ENCODE measurements around the gene CCDC87. TPM values are rescaled to one million over a fixed set of nuclear protein-coding genes. Genes with fewer than 3 reads are reported as not detected.

CCDC87 gene
- total RNA-seq, 1 experiment from 2014 or later: 2.0 TPM

- H3K4me1 ChIP-seq (ENCODE audit: control insufficient read depth, insufficient read depth, low read length): peaks cover 9% of the 10 kb centered on the region
- no peak overlapping the region for H3K27ac ChIP-seq (ENCODE audit: low read length)
- no peaks in the 10 kb centered on the region for H3K27me3 ChIP-seq (ENCODE audit: control insufficient read depth, insufficient read depth, low read length)
- ATAC-seq (no peak), DNase-seq (ENCODE audit: low read depth, low spot score) (no peak)
- H3K9me3 ChIP-seq (ENCODE audit: control insufficient read depth, insufficient read depth, low read depth, low read length): no peaks in the 10 kb centered on the region
- ChIA-PET CTCF (no interaction called here), POLR2A (no interaction called here)
- in situ Hi-C loops (cut with HindIII; ENCODE audit: low pct_unique_long_range_greater_than_20kb, low sequenced_read_pairs) (no loop called here), intact Hi-C loops (cut with micrococcal nuclease; ENCODE audit: unreplicated experiment) (no loop called here)
- H3K4me3 ChIP-seq (ENCODE audit: low read depth in 2 of 2, low read length in 2 of 2): no peak overlapping the region
- TF ChIP-seq, protein P1, sequence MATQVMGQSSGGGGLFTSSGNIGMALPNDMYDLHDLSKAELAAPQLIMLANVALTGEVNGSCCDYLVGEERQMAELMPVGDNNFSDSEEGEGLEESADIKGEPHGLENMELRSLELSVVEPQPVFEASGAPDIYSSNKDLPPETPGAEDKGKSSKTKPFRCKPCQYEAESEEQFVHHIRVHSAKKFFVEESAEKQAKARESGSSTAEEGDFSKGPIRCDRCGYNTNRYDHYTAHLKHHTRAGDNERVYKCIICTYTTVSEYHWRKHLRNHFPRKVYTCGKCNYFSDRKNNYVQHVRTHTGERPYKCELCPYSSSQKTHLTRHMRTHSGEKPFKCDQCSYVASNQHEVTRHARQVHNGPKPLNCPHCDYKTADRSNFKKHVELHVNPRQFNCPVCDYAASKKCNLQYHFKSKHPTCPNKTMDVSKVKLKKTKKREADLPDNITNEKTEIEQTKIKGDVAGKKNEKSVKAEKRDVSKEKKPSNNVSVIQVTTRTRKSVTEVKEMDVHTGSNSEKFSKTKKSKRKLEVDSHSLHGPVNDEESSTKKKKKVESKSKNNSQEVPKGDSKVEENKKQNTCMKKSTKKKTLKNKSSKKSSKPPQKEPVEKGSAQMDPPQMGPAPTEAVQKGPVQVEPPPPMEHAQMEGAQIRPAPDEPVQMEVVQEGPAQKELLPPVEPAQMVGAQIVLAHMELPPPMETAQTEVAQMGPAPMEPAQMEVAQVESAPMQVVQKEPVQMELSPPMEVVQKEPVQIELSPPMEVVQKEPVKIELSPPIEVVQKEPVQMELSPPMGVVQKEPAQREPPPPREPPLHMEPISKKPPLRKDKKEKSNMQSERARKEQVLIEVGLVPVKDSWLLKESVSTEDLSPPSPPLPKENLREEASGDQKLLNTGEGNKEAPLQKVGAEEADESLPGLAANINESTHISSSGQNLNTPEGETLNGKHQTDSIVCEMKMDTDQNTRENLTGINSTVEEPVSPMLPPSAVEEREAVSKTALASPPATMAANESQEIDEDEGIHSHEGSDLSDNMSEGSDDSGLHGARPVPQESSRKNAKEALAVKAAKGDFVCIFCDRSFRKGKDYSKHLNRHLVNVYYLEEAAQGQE (IDR thresholded peaks at IDR 0.05; ENCODE audit: insufficient read depth in 1 of 2, low read depth in 2 of 2, low read length in 1 of 2): no peak
- TF ChIP-seq SIN3A (IDR thresholded peaks at IDR 0.05; ENCODE audit: borderline replicate concordance, insufficient read depth, low read depth, low read length): no peak
- no peak for TF ChIP-seq POLR2AphosphoS5 (IDR thresholded peaks at IDR 0.05; ENCODE audit: low read depth, low read length)
- TF ChIP-seq CTCF (IDR thresholded peaks at IDR 0.05): no peak
- TF ChIP-seq TCF7L2 (IDR thresholded peaks at IDR 0.05; ENCODE audit: low read depth, low read length): no peak
- no TSS peak for BruUV-seq (replicated peaks)
- no peaks in the 10 kb centered on the region for H3K36me3 ChIP-seq (ENCODE audit: control insufficient read depth, insufficient read depth, low read length)
Measured at GRCh38 chr11:66550887-66551286, 42.0 kb downstream of the CCDC87 start.

DNA sequence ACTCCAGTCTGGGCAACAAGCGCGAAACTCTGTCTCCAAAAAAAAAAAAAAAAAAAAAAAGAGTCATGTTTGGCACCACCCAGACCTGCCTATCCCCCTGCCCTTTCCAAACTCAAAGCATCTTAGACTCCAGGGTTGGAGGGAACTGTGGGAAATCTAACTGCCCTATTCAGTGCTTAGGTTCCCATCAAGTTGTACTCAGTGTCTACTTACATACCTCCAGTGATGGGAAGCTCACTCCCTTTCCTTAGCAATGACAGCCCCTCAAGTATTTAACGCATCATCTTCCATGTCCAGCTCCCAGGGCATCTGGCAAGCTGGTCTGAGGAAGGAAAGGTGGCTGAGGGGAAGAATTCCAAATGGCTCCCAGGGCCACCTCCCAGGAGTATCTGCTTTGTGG, 43.2 kb downstream of the CCDC87 start:
- H3K9me3 ChIP-seq (ENCODE audit: control insufficient read depth, insufficient read depth, low read depth, low read length): no peaks in the 10 kb centered on the region
- in situ Hi-C loops (cut with HindIII; ENCODE audit: low pct_unique_long_range_greater_than_20kb, low sequenced_read_pairs) (no loop called here), intact Hi-C loops (cut with micrococcal nuclease; ENCODE audit: unreplicated experiment) (no loop called here)
- H3K27me3 ChIP-seq (ENCODE audit: control insufficient read depth, insufficient read depth, low read length): no peaks in the 10 kb centered on the region
- no peak for DNase-seq (ENCODE audit: low read depth, low spot score)
- H3K4me3 ChIP-seq (ENCODE audit: low read depth in 2 of 2, low read length in 2 of 2): no peak overlapping the region
- CTCF ChIA-PET: no interaction called here
- TF ChIP-seq CTCF (IDR thresholded peaks at IDR 0.05) (no peak), POLR2AphosphoS5 (IDR thresholded peaks at IDR 0.05; ENCODE audit: low read depth, low read length) (no peak), TCF7L2 (IDR thresholded peaks at IDR 0.05; ENCODE audit: low read depth, low read length) (no peak), SIN3A (IDR thresholded peaks at IDR 0.05; ENCODE audit: borderline replicate concordance, insufficient read depth, low read depth, low read length) (no peak)
- TF ChIP-seq, protein P1 (IDR thresholded peaks at IDR 0.05; ENCODE audit: insufficient read depth in 1 of 2, low read depth in 2 of 2, low read length in 1 of 2): no peak
- no peak overlapping the region for H3K27ac ChIP-seq (ENCODE audit: low read length)
- POLR2A ChIA-PET: no interaction called here
- peaks cover 9% of the 10 kb centered on the region for H3K4me1 ChIP-seq (ENCODE audit: control insufficient read depth, insufficient read depth, low read length)
- no peaks in the 10 kb centered on the region for H3K36me3 ChIP-seq (ENCODE audit: control insufficient read depth, insufficient read depth, low read length)
- no TSS peak for BruUV-seq (replicated peaks)
- ATAC-seq: no peak

All from Panc1 (cell line).